OCI-M2 (cell line): ENCODE data around the gene MYLK.

Source experiments
- DNase-seq: peaks from one replicate; lab custom pipeline; 2025; ENCODE audit not compliant: unreplicated experiment; lab: John Stamatoyannopoulos, UW

MYLK gene

GRCh38 chr3:123683505-123684154, 200.5 kb downstream of the MYLK start:
- no peak for DNase-seq

GRCh38 chr3:123682781-123683504, 201.2 kb downstream of the MYLK start:
- no peak for DNase-seq

DNA sequence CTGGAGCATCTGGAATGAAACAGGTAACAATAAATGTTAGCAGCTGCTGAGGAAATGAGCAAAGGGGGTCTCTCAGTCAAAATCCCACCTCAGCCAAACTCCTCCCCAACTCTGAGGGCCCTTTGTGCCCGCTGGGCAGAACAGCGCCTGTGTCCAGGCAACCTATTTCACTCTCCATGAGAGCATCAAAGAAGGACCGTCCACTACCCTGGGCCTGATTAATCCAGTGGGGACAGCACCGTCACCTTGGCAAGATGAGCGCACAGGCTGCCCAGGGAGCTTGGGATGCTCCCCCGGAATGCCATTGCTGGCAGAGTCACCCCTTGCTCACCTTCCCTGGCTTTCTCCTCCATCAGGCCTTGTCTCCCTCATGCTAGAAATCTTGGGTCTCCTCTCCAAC, 201.8 kb downstream of the MYLK start:
- no peak for DNase-seq

GRCh38 chr3:123679712-123680386, 204.3 kb downstream of the MYLK start:
- no peak for DNase-seq

DNA sequence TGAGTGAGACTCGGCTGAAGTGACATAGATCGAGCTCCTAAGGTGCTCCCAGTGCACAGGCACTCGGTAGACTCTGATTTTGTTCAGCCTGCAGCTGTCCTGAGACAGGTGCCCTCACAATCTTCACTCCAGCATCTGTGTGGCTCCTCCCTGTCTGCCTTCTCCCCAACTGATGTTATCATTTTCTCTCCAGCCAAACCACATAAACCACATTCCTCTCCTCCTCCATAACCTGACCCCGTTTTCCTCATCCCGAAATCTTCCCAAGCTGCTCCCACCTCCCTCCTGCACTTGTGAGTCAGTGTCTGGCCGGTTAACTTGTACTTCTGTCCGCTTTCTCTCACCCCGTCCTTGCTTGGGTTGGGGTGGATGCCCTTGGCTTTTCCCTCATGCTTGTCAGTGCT, 206.0 kb downstream of the MYLK start:
- no peak for DNase-seq

DNA sequence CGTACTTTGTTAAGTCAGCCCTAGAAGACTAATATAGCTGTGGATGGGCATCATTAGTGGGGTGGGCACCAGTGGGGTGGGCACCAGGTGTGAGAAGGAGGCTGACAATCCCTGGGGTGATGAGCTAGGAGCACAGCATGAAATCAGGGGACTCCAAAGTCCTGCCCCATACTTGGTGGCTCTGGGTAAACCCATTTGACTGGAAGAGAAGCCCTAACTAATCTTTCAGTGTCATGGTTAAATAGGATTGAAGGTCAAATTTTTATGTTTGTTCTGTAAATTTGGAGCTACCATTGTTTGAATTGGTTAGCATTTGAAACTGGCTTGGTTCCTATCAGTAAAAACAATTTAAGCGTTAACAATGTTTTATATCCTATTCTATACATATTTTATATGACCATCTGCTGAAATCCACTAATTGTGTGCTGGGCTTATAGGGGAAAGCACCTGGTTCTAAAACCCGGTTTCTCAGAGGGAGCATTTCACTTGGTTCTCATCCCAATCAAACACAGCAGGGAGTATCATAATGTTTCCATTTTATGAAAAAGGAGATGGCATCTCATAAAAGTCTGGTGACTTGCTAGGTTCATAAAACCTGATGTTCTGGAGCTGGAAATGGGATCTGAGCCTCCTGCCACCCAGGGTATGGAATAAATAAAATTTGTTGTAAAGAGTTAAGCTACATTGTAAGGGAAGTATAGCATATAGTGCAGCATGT, 211.5 kb downstream of the MYLK start:
- no peak for DNase-seq

GRCh38 chr3:123670743-123671142, 213.4 kb downstream of the MYLK start:
- DNase-seq: no peak

DNA sequence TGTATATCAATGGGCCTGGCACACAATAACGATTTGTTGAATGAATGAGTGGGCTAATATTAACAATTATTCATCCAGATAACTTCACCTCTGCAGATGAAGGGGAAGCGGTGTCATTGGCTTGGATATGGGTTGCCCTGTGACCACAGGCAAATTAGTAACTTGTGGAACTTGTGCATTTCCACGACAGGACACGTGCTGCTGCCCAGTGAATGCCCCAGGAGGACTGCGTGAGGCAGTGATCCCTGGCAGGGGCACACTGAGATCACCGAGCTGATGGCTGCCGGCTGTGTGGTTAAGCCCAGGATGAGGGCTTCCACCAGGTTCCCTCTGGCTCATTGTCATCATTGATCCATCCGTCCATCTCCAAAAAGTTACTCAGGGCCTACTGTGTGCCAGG, 215.2 kb downstream of the MYLK start:
- no peak for DNase-seq

- no peak for DNase-seq
Measured at GRCh38 chr3:123667784-123668183, 216.3 kb downstream of the MYLK start.

DNA sequence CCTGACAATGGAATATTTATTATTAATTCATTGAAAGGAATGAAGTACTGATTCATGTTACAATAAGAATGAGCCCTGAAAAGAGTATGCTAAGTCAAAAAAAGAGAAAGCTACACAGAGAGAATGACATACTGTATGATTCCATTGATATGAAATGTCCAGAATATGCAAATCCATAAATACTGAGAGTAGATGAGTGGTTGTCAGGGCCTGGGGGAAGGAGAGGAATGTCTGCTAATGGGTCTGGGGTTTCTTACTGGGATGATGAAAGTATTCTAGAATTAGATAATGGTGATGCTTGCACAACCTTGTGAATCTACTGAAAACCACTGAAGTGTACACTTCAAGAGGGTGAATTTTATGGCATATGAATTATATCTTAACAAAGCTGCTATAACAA, 219.4 kb downstream of the MYLK start:
- no peak for DNase-seq

DNA sequence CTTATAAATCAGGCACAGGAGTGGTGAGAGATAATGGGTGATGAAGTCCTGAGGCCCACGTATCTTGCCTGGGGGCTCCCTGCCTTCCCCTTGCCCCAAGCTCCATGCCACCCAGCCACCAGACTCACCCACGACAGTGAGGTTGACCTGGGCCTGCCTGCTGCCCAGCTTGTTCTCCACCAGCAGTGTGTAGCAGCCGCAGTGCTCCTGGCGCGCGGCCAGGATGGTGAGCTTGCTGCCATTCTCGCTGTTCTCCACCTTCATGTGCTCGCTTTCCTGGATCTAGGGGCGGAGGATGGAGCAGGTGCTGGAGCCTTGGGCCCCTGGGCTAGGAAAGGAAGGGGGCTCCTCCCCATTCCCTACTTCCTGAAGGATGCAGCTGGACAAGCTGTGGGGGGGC, 220.2 kb downstream of the MYLK start:
- no peak for DNase-seq

GRCh38 chr3:123661973-123662372, 222.2 kb downstream of the MYLK start:
- DNase-seq: no peak

GRCh38 chr3:123660900-123661299, 223.2 kb downstream of the MYLK start:
- no peak for DNase-seq

GRCh38 chr3:123660141-123660675, 223.9 kb downstream of the MYLK start:
- DNase-seq: no peak

GRCh38 chr3:123658852-123659206, 225.3 kb downstream of the MYLK start:
- no peak for DNase-seq

- DNase-seq: no peak
Measured at GRCh38 chr3:123658118-123658851, 225.8 kb downstream of the MYLK start.

DNA sequence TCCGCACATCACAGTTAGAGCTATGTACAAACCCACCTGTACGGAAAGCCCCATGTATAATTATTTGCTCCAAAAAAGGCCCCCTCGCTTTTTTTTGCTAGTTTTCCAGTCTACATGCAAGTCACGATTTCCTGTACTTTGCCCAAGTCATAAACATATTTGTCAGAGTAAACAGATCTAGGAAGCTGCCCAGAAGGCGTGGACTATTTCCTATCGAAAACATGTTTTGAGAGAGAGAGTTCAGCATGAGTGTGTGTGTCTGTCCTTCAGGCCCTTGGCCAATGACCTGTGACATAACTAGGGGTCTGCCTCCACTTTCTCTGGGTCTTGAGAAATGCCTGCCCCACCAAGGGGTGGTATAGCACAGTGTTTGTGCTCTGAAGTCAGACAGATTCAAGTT, 226.6 kb downstream of the MYLK start:
- DNase-seq: no peak

GRCh38 chr3:123657111-123657510, 227.0 kb downstream of the MYLK start:
- DNase-seq: no peak

DNA sequence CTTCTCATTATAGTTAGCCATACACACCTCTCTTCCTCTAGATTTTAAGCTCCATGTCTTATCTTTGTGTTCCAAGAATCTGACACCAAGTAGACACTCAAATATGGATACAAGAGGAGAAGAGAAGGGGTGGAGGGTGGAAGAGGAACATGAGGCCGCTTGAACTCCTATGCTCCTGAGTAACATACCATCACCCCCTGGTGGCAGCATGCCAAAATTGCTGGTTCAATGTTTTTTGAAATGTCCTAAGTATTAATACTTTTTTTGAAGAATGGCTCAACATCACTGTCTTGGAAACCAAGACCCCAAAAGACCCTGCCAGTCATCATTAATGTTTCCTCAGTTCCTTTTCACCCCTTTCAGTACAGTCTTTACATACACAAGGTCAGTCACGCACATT, 227.4 kb downstream of the MYLK start:
- no peak for DNase-seq

DNA sequence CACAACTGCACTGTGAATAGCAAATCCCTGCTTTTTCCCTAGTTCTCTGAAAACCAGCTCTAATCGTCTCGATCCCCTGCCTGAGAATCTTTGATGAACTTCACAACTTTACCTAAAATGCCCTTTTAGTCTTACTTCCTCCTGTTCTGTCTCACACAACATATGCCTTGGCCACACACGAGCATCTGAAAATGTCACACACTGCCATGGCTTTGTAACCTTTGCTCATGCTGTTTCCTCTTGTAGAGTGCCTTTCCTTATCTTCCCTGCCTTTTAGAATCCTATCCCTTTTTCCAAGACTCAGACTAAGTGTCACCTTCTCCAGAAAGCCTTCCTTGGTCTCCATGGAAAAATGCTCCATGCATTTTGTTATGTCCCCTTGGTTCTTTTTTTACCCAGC, 227.9 kb downstream of the MYLK start:
- no peak for DNase-seq

DNA sequence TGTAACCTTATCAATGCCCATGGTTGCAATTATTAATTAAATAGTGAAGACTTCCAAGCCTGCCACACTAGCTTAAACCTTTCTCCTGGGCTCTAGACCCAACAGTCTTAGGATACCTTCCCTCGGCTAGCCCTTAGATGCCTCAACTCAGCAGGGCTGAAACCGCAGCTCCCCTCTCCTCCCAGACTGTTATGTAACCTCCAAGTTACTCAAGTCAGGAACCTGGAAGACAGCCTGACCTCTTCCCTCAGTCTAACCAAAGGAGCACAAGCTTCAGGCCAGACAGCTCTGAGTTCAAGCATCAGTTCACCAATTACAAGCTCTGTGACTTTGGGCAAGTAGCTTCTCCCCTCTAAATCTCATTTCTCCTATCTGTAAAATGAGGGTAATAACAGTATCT, 228.7 kb downstream of the MYLK start:
- DNase-seq: no peak
